GM18507 (cell line): ENCODE results near the gene WDR82.

ENCODE experiments used
- DNase-seq: peaks from one replicate; pipeline ENCODE4 v3.0.0; 2011; ENCODE audit warnings: low read depth; ENCODE audit not compliant: insufficient read length; ENCODE audit errors: extremely low spot score
- FAIRE-seq: peaks from 2 replicates; lab custom pipeline; 2011; peaks lifted over from hg19 to GRCh38; lab: Jason Lieb, UNC

The WDR82 gene

DNA sequence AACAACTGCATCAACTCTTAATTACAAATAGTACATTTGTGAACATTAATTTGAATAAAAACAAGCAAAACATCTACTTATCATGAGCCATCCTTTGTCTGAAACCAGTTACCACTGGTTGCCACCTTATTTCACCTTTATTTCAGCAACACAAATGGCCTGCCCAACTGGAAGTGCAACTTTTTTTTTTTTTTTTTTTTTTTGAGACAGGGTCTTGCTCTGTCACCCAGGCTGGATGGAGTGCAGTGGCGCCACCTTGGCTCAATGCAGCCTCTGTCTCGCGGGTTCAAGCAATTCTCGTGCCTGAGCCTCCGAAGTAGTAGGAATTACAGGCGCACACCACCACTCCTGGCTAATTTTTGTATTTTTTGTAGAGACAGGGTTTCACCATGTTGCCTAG, 13.1 kb downstream of the WDR82 start:
- FAIRE-seq (no peak), DNase-seq (no peak)

- no peak for DNase-seq
- FAIRE-seq = no peak
Measured at GRCh38 chr3:52262447-52262846, 16.0 kb downstream of the WDR82 start.

DNA sequence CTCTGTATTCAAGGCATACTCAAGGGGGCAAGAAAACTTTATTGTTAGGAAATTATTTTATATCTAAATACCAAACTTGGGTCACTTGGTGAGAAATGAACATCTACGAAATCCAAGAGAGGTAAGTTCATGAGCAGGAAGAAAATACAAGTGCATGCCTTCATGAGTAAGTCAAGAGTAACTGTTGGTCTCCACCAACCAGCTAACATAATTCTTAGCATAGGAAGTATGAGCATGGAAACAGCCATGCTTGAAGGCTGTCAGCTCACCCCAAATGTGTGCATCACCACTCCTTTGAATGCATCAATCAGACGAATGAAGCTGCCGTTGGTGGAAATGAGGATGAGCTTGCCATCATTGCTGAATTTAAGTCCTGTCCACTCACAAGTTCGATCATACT, 19.0 kb downstream of the WDR82 start:
- no peak for DNase-seq
- FAIRE-seq = no peak

DNA sequence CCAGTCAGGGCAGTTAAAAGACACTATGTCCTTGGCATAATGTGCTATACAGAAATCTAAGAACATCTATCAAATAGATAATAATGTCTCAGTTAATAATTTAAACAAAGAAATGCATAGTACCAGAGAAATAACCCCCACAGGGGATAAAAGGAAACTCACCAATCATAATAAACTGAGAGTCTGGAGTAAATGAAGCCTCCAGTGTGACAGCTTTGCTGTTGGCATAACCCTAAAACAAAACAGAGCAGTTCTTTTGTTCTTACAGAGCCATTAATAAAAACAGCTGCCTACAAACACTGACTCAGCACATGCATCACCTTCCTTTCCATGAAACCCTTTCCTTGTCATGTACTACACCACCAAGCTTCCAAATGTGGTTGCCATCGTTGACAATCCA, 19.4 kb downstream of the WDR82 start:
- no peak for FAIRE-seq
- no peak for DNase-seq

DNA sequence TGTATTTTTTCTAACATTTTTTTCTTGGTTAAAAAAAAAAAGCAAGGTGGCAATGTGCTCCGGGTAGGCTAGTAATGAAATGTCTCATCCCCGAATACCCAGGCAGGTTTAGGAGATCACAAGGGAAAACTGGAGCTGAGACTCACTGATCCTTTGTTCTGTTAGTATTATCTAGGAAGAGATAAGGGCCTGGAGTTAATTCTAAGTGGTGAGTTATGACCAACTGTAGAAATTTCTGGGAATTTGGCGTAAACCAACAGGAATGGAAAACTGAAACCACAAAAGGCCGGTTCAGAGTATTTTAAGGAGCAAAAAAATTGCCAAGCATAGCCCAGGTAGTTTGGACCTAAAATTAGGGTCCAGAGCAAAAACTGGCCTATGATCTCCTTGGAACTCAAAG, 20.5 kb downstream of the WDR82 start:
- DNase-seq = no peak
- no peak for FAIRE-seq

DNA sequence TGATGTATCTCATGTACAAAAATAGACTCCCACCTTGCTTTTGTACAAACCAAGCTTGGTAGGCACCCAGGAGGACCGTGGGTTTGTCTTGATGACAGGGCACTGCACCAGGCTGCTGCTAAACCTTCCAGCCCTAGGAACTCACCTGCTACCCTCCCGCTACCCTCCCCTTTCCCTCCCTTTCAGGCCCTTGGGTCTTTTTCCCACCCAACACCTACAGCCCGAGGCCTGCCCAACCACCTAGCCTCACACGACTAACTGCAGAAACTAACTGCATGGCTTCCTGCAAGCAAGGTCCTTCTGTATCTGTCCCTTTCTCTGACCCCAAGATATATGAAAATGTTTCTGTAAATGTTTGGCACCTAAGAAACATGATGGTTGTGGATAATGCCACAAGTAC, 21.8 kb downstream of the WDR82 start:
- FAIRE-seq = no peak

DNA sequence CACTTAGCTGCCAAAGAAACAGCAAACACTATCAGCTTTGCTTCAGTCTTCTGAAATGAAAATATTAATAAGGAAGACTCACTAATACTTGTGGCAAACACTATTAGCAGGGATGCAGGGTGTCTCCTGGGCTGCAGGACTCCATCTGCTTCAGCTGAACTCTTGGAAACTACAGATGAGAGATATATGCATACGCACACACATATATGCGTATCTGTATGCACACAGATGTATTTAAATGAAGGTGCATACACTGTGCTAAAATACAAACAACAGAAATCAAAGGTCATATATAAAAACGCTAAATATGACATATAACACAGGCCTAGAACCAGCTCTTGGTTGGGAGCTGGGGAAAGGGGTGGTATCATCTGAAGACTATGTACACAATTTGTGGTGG, 22.3 kb downstream of the WDR82 start:
- no peak for DNase-seq
- FAIRE-seq = no peak

More for the DNA sequence above, 21.8 kb downstream of the WDR82 start:
- DNase-seq = no peak

DNA sequence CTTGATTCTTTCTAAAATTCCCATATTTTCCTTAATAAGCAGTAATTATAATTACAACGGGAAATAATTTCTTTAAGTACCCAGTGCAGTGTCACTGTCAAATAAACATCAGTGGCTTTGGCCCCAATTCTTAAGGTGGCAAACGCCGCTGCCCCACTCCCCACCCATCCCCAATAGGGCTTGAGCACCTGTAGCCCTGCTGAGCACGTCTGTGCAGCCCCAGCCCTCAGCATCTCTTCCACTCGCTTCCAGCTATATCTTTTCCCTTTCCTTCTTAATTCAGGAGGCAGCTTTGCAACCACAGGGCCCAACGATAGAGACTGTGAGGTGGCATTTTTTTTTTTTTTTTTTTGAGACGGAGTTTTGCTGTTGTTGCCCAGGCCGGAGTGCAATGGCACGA, 23.8 kb downstream of the WDR82 start:
- FAIRE-seq (no peak), DNase-seq (no peak)

GRCh38 chr3:52253314-52254304, 24.8 kb downstream of the WDR82 start:
- FAIRE-seq (peak; percentile 98), DNase-seq (no peak)

- FAIRE-seq (no peak), DNase-seq (no peak)
Measured at GRCh38 chr3:52250122-52250521, 28.3 kb downstream of the WDR82 start.

DNA sequence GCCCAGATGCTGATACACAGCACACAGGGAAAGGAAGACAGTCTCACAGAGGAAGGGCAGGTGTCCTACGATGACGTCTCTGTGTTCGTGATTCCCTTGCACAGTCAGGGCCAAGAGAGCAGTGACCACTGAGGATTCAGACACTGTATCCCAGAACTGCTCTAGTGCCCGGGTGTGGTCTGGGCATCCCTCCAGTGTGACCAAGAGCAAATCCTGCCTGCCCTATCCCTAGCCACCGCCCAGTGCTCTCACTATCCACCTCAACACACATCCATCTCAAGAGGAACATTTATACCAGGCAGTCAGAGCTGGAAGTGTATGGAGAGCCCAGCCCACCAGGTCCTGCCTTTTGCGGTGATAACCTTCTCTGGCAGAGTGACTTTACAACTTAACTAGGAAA, 28.8 kb downstream of the WDR82 start:
- FAIRE-seq = no peak
- DNase-seq = no peak

- no peak for DNase-seq
- FAIRE-seq = no peak
Measured at GRCh38 chr3:52248816-52249547, 29.5 kb downstream of the WDR82 start.

GRCh38 chr3:52248165-52248541, 30.3 kb downstream of the WDR82 start:
- DNase-seq (no peak), FAIRE-seq (no peak)

- DNase-seq = no peak
- no peak for FAIRE-seq
Measured at GRCh38 chr3:52247409-52248164, 30.9 kb downstream of the WDR82 start.

GRCh38 chr3:52246728-52247408, 31.6 kb downstream of the WDR82 start:
- no peak for FAIRE-seq
- no peak for DNase-seq

DNA sequence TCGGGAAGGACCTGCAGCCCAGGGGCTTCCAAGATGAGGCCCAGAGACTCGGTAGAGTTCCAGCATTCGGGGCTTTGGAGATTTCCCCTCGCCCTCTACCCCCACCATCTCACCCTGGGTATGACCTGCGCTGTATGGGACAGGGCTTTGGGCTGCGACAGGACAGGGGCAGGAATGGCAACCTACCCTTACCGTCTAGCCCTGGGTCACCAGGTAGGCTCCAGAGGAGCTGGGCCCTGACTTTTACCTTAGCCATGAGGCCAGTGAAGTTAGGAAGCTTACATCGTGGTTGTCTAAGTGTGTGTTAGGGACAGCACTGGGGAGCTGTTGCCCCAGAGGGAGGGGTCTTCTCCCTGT, 32.2 kb downstream of the WDR82 start:
- no peak for DNase-seq

GRCh38 chr3:52245322-52246263, 32.9 kb downstream of the WDR82 start, which contains the start of gene PPM1M:
PPM1M (plus strand) TSS chr3:52245759; CDS start chr3:52245825, 66 bp downstream.
- DNase-seq = no peak
- peak; percentile 58 for FAIRE-seq

More for the DNA sequence above, 32.2 kb downstream of the WDR82 start:
- FAIRE-seq = no peak
